HG02763 (cell line): Measurements from ENCODE around the gene TMEM132A.

Experiments used
- ATAC-seq: cut with Tn5 transposase; IDR thresholded peaks from one replicate; pipeline ENCODE4 v1.9.1; 2021; ENCODE audit warnings: mild to moderate bottlenecking, moderate library complexity; ENCODE audit not compliant: unreplicated experiment

TMEM132A gene

GRCh38 chr11:60919956-60920355 is 4.3 kb upstream of the TMEM132A start:
- no peak for ATAC-seq

- no peak for ATAC-seq
These were observed 3.0 kb upstream of the TMEM132A start for GRCh38 chr11:60921259-60921658.

- no peak for ATAC-seq
These were observed 2.4 kb upstream of the TMEM132A start for GRCh38 chr11:60921777-60922335.

GRCh38 chr11:60922906-60923305 is 1.4 kb upstream of the TMEM132A start:
- no peak for ATAC-seq

- ATAC-seq: no peak
These were observed 934 bp upstream of the TMEM132A start for GRCh38 chr11:60923326-60923725.

GRCh38 chr11:60923800-60924109 is 505 bp upstream of the TMEM132A start:
- no peak for ATAC-seq

GRCh38 chr11:60924906-60925853 is 920 bp downstream of the TMEM132A start:
- ATAC-seq: no peak

- ATAC-seq: no peak
These were observed 1.6 kb downstream of the TMEM132A start for GRCh38 chr11:60925868-60926267.

GRCh38 chr11:60926500-60926899 is 2.2 kb downstream of the TMEM132A start:
- ATAC-seq: no peak

- ATAC-seq: no peak
These were observed 2.9 kb downstream of the TMEM132A start for GRCh38 chr11:60927061-60927592.

- no peak for ATAC-seq
These were observed 3.3 kb downstream of the TMEM132A start for GRCh38 chr11:60927600-60927999.

- ATAC-seq: no peak
These were observed 4.3 kb downstream of the TMEM132A start for GRCh38 chr11:60928563-60929001.

GRCh38 chr11:60929764-60930163 is 5.5 kb downstream of the TMEM132A start:
- no peak for ATAC-seq

GRCh38 chr11:60930394-60930793 is 6.1 kb downstream of the TMEM132A start:
- ATAC-seq: no peak

GRCh38 chr11:60931917-60932316 is 7.7 kb downstream of the TMEM132A start:
- ATAC-seq: no peak

GRCh38 chr11:60932605-60933356 is 8.5 kb downstream of the TMEM132A start:
- no peak for ATAC-seq

GRCh38 chr11:60933416-60934123 is 9.3 kb downstream of the TMEM132A start:
- no peak for ATAC-seq

GRCh38 chr11:60934124-60934789 is 10.0 kb downstream of the TMEM132A start:
- ATAC-seq: no peak

GRCh38 chr11:60934790-60935605 is 10.7 kb downstream of the TMEM132A start:
- ATAC-seq: no peak
